Spinal cord (tissue), 10 donors: ENCODE results near the gene RAB3C. TPM values are rescaled to one million over a fixed set of nuclear protein-coding genes. Genes with fewer than 3 reads are reported as not detected.

Source experiments
- DNase-seq, 6 donors: peaks; one replicate each; pipeline versions ENCODE4 v3.0.0 to v3.0.0-alpha.2; 2013 to 2015; ENCODE audit warnings: low spot score in 6 of 6, low read depth in 4 of 6
- H3K27ac ChIP-seq: one replicate; pipeline ENCODE4 v1.5.1; 2013; ENCODE audit warnings: low read depth, low read length, control low read depth
- H3K27me3 ChIP-seq: one replicate; pipeline ENCODE4 v1.6.1; 2013; ENCODE audit warnings: low read length; ENCODE audit not compliant: control insufficient read depth, insufficient read depth
- H3K36me3 ChIP-seq: one replicate; pipeline ENCODE4 v1.6.1; 2013; ENCODE audit warnings: low read length; ENCODE audit not compliant: control insufficient read depth, insufficient read depth
- H3K4me1 ChIP-seq: one replicate; pipeline ENCODE4 v1.6.1; 2013; ENCODE audit warnings: low read length; ENCODE audit not compliant: control insufficient read depth, insufficient read depth
- H3K4me3 ChIP-seq: one replicate; pipeline ENCODE4 v1.5.1; 2013; ENCODE audit warnings: low read depth, low read length, control low read depth
- H3K9me3 ChIP-seq: one replicate; pipeline ENCODE4 v1.6.1; 2013; ENCODE audit warnings: low read length; ENCODE audit not compliant: control insufficient read depth, insufficient read depth
- WGBS: methylation state at CpG from one replicate; pipeline ENCODE4 v1.1.5; 2013; ENCODE audit warnings: missing lambda C conversion rate; ENCODE audit not compliant: insufficient coverage; 5-methylcytosine and 5-hydroxymethylcytosine counted together
- polyA plus RNA-seq, 2 donors: library from polyadenylated mRNA; unstranded; fragments of 120-200 nt; gene quantifications; one replicate each; pipeline ENCODE4 v1.2.1, GENCODE V29; 2013; ENCODE audit not compliant: insufficient read length in 2 of 2
- total RNA-seq, 2 donors: library from RNA; depleted of rRNA in 1 of 2; stranded (reverse); fragments of 120-200 nt in 1 of 2; fragments of >200 nt in 1 of 2; gene quantifications; one replicate each; pipeline versions ENCODE4 v1.2.3 to v1.2.4, GENCODE V29; 2013 to 2014
- donor health status: healthy.

Gene RAB3C
- total and polyA plus RNA-seq, 4 donors: 25.0 to 115 (median 61.8) TPM

GRCh38 chr5:58752104-58752503 is 169.2 kb downstream of the RAB3C start:
- no peak overlapping the region for H3K27ac ChIP-seq
- no peaks in the 10 kb centered on the region for H3K9me3 ChIP-seq
- WGBS: no CpG with 5 or more reads among the region's 1 CpG
- peak in 1 of 6 donors; percentile 74 for DNase-seq
- H3K36me3 ChIP-seq: no peaks in the 10 kb centered on the region
- H3K4me1 ChIP-seq: no peaks in the 10 kb centered on the region
- H3K27me3 ChIP-seq: no peaks in the 10 kb centered on the region
- H3K4me3 ChIP-seq: no peak overlapping the region

- no peak for DNase-seq
- no peak overlapping the region for H3K27ac ChIP-seq
- no peaks in the 10 kb centered on the region for H3K36me3 ChIP-seq
- no peaks in the 10 kb centered on the region for H3K4me1 ChIP-seq
- no peak overlapping the region for H3K4me3 ChIP-seq
- no peaks in the 10 kb centered on the region for H3K9me3 ChIP-seq
- H3K27me3 ChIP-seq: no peaks in the 10 kb centered on the region
- no CpG with 5 or more reads among the region's 5 CpGs for WGBS
These were observed 170.6 kb downstream of the RAB3C start for GRCh38 chr5:58753446-58753845.

GRCh38 chr5:58754250-58754649 is 171.4 kb downstream of the RAB3C start:
- no peaks in the 10 kb centered on the region for H3K36me3 ChIP-seq
- no peaks in the 10 kb centered on the region for H3K27me3 ChIP-seq
- no peak overlapping the region for H3K27ac ChIP-seq
- WGBS: 78% methylated on average over 3 of the region's 6 CpGs
- no peaks in the 10 kb centered on the region for H3K4me1 ChIP-seq
- H3K9me3 ChIP-seq: no peaks in the 10 kb centered on the region
- DNase-seq: no peak
- no peak overlapping the region for H3K4me3 ChIP-seq

GRCh38 chr5:58755397-58755796 is 172.5 kb downstream of the RAB3C start:
- WGBS: 94% methylated on average over 3 of the region's 3 CpGs

GRCh38 chr5:58759745-58760144 is 176.9 kb downstream of the RAB3C start:
- DNase-seq: no peak
- Histone ChIP-seq H3K4me3 (no peak overlapping the region), H3K4me1 (no peaks in the 10 kb centered on the region), H3K9me3 (no peaks in the 10 kb centered on the region), H3K27me3 (no peaks in the 10 kb centered on the region), H3K27ac (no peak overlapping the region), H3K36me3 (no peaks in the 10 kb centered on the region)
- 89% methylated on average over 3 of the region's 4 CpGs for WGBS

More at GRCh38 chr5:58755397-58755796, 172.5 kb downstream of the RAB3C start:
- DNase-seq: no peak
- no peaks in the 10 kb centered on the region for H3K27me3 ChIP-seq
- no peaks in the 10 kb centered on the region for H3K36me3 ChIP-seq
- no peaks in the 10 kb centered on the region for H3K4me1 ChIP-seq
- H3K9me3 ChIP-seq: no peaks in the 10 kb centered on the region
- H3K4me3 ChIP-seq: no peak overlapping the region
- H3K27ac ChIP-seq: no peak overlapping the region

- Histone ChIP-seq H3K4me3 (no peak overlapping the region), H3K9me3 (no peaks in the 10 kb centered on the region), H3K27ac (no peak overlapping the region), H3K36me3 (no peaks in the 10 kb centered on the region), H3K27me3 (no peaks in the 10 kb centered on the region), H3K4me1 (no peaks in the 10 kb centered on the region)
- no CpG with 5 or more reads among the region's 2 CpGs for WGBS
- no peak for DNase-seq
These were observed 177.3 kb downstream of the RAB3C start for GRCh38 chr5:58760222-58760621.

GRCh38 chr5:58761407-58761806 is 178.5 kb downstream of the RAB3C start:
- H3K36me3 ChIP-seq: no peaks in the 10 kb centered on the region
- no peak overlapping the region for H3K4me3 ChIP-seq
- H3K4me1 ChIP-seq: no peaks in the 10 kb centered on the region
- DNase-seq: peak in 1 of 6 donors; percentile 25
- H3K27me3 ChIP-seq: no peaks in the 10 kb centered on the region
- no peaks in the 10 kb centered on the region for H3K9me3 ChIP-seq
- H3K27ac ChIP-seq: no peak overlapping the region

- Histone ChIP-seq H3K27ac (no peak overlapping the region), H3K4me3 (no peak overlapping the region), H3K36me3 (no peaks in the 10 kb centered on the region), H3K9me3 (no peaks in the 10 kb centered on the region), H3K4me1 (no peaks in the 10 kb centered on the region), H3K27me3 (no peaks in the 10 kb centered on the region)
- DNase-seq: no peak
These were observed 180.5 kb downstream of the RAB3C start for GRCh38 chr5:58763390-58763789.

GRCh38 chr5:58764199-58764598 is 181.3 kb downstream of the RAB3C start:
- Histone ChIP-seq H3K4me3 (no peak overlapping the region), H3K27me3 (no peaks in the 10 kb centered on the region), H3K4me1 (no peaks in the 10 kb centered on the region), H3K36me3 (no peaks in the 10 kb centered on the region), H3K27ac (no peak overlapping the region), H3K9me3 (no peaks in the 10 kb centered on the region)
- WGBS: 74% methylated on average over 2 of the region's 3 CpGs
- DNase-seq: no peak

- Histone ChIP-seq H3K36me3 (no peaks in the 10 kb centered on the region), H3K9me3 (no peaks in the 10 kb centered on the region), H3K4me3 (no peak overlapping the region), H3K27me3 (no peaks in the 10 kb centered on the region), H3K27ac (no peak overlapping the region), H3K4me1 (no peaks in the 10 kb centered on the region)
- DNase-seq: no peak
- WGBS: no CpG with 5 or more reads among the region's 2 CpGs
These were observed 182.2 kb downstream of the RAB3C start for GRCh38 chr5:58765058-58765457.
